Activated CD8-positive, alpha-beta memory T cell treated with anti-CD3 and anti-CD28 coated beads, Interleukin-2, amount 50 U/mL, for 24 hours (primary cell): ENCODE data around the gene GRAP.

ENCODE experiments used
- DNase-seq: peaks from one replicate; pipeline ENCODE4 v3.0.0-alpha.2; 2020; ENCODE audit errors: extremely low read depth

The GRAP gene

DNA sequence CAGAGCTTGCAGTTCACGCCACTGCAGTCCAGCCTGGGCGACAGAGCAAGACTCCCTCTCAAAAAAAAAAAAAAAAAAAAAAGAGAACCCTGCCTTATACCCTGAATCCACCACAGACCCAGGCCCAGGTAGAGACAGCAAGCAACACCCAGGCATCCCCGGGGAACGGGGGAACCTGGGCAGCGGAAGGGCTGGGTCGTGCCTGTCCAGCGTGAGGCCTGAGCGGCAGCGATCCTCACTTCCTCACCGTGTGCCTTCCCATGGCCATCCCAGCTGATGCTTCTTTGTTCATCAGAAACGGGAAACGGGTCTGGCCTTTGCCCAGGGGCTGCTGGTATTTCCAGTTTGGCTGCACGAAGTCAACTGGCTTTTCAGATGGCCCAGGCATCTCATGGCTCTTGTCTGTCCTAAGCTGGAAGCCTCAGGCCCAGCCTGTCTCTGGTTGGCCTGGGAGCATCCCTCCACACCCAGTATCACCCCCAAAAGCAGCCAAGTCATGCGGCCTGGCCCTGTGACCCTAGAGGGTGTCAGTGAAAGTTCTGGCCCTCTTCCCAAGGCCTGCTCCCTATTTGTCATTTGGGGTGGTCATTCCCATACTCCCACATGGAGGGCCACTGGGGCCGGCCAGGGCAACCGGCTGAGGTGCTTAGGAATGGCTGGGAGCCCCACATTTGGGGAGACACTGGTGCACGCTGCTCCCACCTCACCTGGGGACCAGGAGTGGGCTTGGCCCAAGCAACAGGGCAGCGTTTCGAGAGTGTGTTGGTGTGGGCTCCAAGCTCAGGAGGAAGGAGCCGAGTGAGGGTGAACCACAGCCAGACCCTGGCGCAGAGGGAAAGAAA lies 62.3 kb downstream of the GRAP start:
- no peak for DNase-seq

- no peak for DNase-seq
Measured at GRCh38 chr17:18981642-18982424, 64.9 kb downstream of the GRAP start.

DNA sequence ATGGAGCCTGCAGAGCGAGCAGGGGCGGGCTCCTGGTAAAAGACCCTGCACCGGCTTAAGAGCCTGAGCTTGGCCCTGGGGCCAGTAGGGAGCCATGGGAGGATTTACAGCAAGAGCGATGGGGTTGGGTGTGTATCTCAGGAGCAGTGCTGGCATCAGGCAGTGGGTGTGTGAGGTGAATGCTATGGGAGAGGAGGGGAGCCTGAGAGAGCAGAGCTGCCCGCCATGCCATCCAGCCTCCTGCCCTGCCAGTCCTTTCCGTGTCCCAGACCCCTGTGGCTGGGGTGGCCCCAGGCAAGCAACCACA lies 65.5 kb downstream of the GRAP start:
- no peak for DNase-seq

DNA sequence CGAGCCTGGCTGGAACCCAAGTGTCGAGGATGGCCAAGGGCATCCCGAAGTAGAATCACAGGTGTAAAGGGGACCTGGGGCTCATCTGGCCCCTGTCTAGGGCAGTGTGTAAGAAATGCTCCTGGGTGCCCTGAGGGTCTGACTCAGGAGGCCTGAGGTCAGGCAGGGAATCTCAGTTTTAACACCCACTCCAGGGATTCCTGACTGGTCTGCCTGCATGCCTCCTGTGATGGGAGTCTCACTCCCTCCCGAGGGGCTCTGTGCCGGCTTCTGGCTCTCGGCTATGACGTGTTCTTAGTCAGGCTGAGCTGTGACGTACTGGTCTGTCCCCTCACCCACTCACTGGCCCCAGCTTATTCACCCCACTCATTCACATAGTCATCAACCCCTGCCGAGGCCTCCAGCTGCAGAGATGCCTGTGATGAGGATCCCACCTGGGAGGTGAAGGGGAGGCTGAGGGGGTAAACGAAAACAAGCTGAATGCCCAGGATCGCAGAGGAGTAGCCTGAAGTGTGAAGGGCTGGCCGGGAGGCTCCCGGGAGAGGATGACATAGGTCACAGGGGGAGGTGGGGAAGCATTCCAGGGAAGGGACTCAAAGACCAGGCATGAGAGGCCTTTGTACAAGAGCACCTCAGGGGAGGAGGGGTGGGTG lies 65.9 kb downstream of the GRAP start:
- DNase-seq = no peak

GRCh38 chr17:18978655-18979054 lies 68.1 kb downstream of the GRAP start:
- no peak for DNase-seq

- DNase-seq = no peak
Measured at GRCh38 chr17:18978050-18978449, 68.7 kb downstream of the GRAP start.

DNA sequence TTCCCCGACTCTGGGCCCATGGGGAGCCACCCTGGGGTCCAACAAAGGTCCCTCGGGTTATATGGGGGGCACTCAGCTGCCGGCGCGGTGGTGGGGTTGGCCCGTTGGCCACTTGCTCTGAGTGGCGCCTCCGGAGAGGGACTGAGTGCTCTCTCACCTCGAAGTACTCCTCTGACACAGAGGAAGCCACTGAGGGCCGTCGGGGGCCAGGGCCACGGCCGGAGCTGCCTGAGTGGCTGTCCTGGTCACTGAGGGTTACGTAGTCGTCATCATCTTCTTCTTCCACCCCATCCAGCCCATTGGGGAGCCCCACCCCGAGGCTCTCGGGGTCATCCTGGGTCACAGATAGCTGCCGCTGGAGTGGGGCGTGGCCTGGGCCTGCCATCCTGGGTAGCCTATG lies 69.1 kb downstream of the GRAP start:
- no peak for DNase-seq

DNA sequence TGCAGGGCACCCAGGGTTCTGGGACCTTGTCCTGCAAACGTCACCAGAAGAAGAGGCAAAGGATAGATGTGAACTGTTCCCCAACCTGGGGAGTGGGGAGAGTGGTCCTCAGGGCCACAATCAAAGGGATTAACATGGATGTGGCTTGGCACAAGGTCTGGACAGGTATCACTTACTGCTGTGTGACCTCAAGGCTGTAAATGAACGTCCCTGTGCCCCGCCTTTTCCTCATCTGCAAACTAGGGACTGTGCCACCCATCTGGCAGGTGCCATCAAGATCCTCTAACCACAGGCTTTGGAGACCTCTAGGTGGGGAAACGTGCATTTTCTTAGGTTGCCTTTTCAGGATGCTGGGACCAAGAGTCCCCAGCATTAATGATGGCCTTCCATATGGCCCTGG lies 69.7 kb downstream of the GRAP start:
- DNase-seq = no peak

DNA sequence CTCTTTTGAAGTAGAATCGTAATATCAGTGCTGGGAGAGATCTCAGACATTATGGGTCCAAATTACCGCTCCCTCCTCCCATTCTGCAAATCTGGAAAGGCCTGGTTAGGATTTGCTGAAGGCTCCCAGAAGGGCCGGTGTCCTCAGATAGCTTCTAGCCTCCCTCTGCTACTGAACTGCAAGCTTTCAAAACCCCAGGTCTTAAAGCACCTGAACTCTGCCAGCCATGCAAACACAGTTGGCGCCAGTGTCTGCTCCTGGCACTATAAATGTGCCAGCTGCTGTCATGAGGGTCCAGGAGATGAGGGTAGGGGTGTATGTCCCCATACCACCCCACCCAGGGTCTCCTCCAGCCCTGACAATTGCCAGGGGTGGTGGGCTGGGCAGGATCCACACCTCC lies 70.6 kb downstream of the GRAP start:
- no peak for DNase-seq

GRCh38 chr17:18975597-18975996 lies 71.2 kb downstream of the GRAP start:
- DNase-seq = no peak

- DNase-seq = no peak
Measured at GRCh38 chr17:18974407-18975149, 72.2 kb downstream of the GRAP start.

- DNase-seq = no peak
Measured at GRCh38 chr17:18971801-18972200, 75.0 kb downstream of the GRAP start.
